ENCODE measurements around the gene GSK3A.

The GSK3A gene

GRCh38 chr19:42272989-42273406 is 30.6 kb upstream of the GSK3A start:
- no peak overlapping the region for H2AFZ ChIP-seq (ENCODE audit: low read length)
- no peak for DNase-seq
- H3K79me2 ChIP-seq (ENCODE audit: low read length): peaks cover 56% of the 10 kb centered on the region
- H3K4me1 ChIP-seq (ENCODE audit: low read length): peaks cover 8% of the 10 kb centered on the region
- H3K9ac ChIP-seq (ENCODE audit: low read length): no peak overlapping the region
- no peak overlapping the region for H3K27ac ChIP-seq (ENCODE audit: low read length)
- H4K20me1 ChIP-seq (ENCODE audit: insufficient read depth, low read length): no peaks in the 10 kb centered on the region
- no peak overlapping the region for H3K4me3 ChIP-seq (ENCODE audit: low read length)
- H3K9me2 ChIP-seq (replicated peaks; ENCODE audit: insufficient read depth, low read length): no peaks in the 10 kb centered on the region
- peaks cover 13% of the 10 kb centered on the region for H3F3A ChIP-seq (ENCODE audit: insufficient read depth, low read length)
- no peaks in the 10 kb centered on the region for H3K36me3 ChIP-seq (replicated peaks; ENCODE audit: insufficient read depth, low read length)
- TF ChIP-seq EZH2 (optimal IDR thresholded peaks at IDR 0.05; ENCODE audit: low read depth, low read length) (no peak), EZH2phosphoT487 (IDR thresholded peaks at IDR 0.05; ENCODE audit: low read length) (no peak), CTCF (IDR thresholded peaks at IDR 0.05; ENCODE audit: low read length) (no peak)
- no peaks in the 10 kb centered on the region for H3K9me3 ChIP-seq (replicated peaks; ENCODE audit: insufficient read depth, low read length)
- H3K4me2 ChIP-seq (ENCODE audit: low read depth, low read length): no peak overlapping the region
- no peaks in the 10 kb centered on the region for H3K27me3 ChIP-seq (replicated peaks; ENCODE audit: insufficient read depth, low read length)

- Histone ChIP-seq H3K4me1 (ENCODE audit: low read length) (peaks cover 11% of the 10 kb centered on the region), H3K4me2 (ENCODE audit: low read depth, low read length) (no peak overlapping the region), H3K9me3 (replicated peaks; ENCODE audit: insufficient read depth, low read length) (no peaks in the 10 kb centered on the region), H3K9ac (ENCODE audit: low read length) (no peak overlapping the region), H4K20me1 (ENCODE audit: insufficient read depth, low read length) (no peaks in the 10 kb centered on the region), H3K9me2 (replicated peaks; ENCODE audit: insufficient read depth, low read length) (no peaks in the 10 kb centered on the region), H3K79me2 (ENCODE audit: low read length) (peaks cover 56% of the 10 kb centered on the region), H3K27ac (ENCODE audit: low read length) (no peak overlapping the region), H3K36me3 (replicated peaks; ENCODE audit: insufficient read depth, low read length) (no peaks in the 10 kb centered on the region), H3F3A (ENCODE audit: insufficient read depth, low read length) (peaks cover 13% of the 10 kb centered on the region), H3K4me3 (ENCODE audit: low read length) (no peak overlapping the region), H2AFZ (ENCODE audit: low read length) (no peak overlapping the region), H3K27me3 (replicated peaks; ENCODE audit: insufficient read depth, low read length) (no peaks in the 10 kb centered on the region)
- no peak for DNase-seq
- no peak for TF ChIP-seq EZH2 (optimal IDR thresholded peaks at IDR 0.05; ENCODE audit: low read depth, low read length)
- TF ChIP-seq EZH2phosphoT487 (IDR thresholded peaks at IDR 0.05; ENCODE audit: low read length): no peak
- no peak for TF ChIP-seq CTCF (IDR thresholded peaks at IDR 0.05; ENCODE audit: low read length)
Measured at GRCh38 chr19:42272535-42272897, 30.1 kb upstream of the GSK3A start.

- Histone ChIP-seq H3K4me3 (ENCODE audit: low read length) (no peak overlapping the region), H3K4me2 (ENCODE audit: low read depth, low read length) (no peak overlapping the region), H3F3A (ENCODE audit: insufficient read depth, low read length) (peaks cover 13% of the 10 kb centered on the region), H3K4me1 (ENCODE audit: low read length) (peaks cover 13% of the 10 kb centered on the region), H3K27me3 (replicated peaks; ENCODE audit: insufficient read depth, low read length) (no peaks in the 10 kb centered on the region), H3K79me2 (ENCODE audit: low read length) (peaks cover 56% of the 10 kb centered on the region), H3K27ac (ENCODE audit: low read length) (no peak overlapping the region), H3K36me3 (replicated peaks; ENCODE audit: insufficient read depth, low read length) (no peaks in the 10 kb centered on the region), H2AFZ (ENCODE audit: low read length) (no peak overlapping the region), H3K9ac (ENCODE audit: low read length) (no peak overlapping the region), H4K20me1 (ENCODE audit: insufficient read depth, low read length) (no peaks in the 10 kb centered on the region), H3K9me2 (replicated peaks; ENCODE audit: insufficient read depth, low read length) (no peaks in the 10 kb centered on the region), H3K9me3 (replicated peaks; ENCODE audit: insufficient read depth, low read length) (no peaks in the 10 kb centered on the region)
- TF ChIP-seq EZH2 (optimal IDR thresholded peaks at IDR 0.05; ENCODE audit: low read depth, low read length) (no peak), CTCF (IDR thresholded peaks at IDR 0.05; ENCODE audit: low read length) (no peak), EZH2phosphoT487 (IDR thresholded peaks at IDR 0.05; ENCODE audit: low read length) (no peak)
- no peak for DNase-seq
Measured at GRCh38 chr19:42271861-42272534, 29.6 kb upstream of the GSK3A start.

Measured in MM.1S (cell line).